Measurements from ENCODE around the gene CTXND2. TPM values are rescaled to one million over a fixed set of nuclear protein-coding genes. Genes with fewer than 3 reads are reported as not detected.

Gene CTXND2
- total and polyA plus RNA-seq, 2 of the 13 experiments (the other 11 are each of a cell fraction or from before 2014, with no cell fraction given): not detected

- TF ChIP-seq AFF4 (CRISPR knock-in tag; IDR thresholded peaks at IDR 0.05): 0 out of 2 replicates have a peak, but pooled peaks have one; percentile 51
- no peak for TF ChIP-seq ZNF557 (CRISPR knock-in tag; IDR thresholded peaks at IDR 0.05)
- TF ChIP-seq SP4 (CRISPR knock-in tag; IDR thresholded peaks at IDR 0.05): peak; percentile 51; the same call in 1 of the 2 replicates
- TF ChIP-seq KLF13 (CRISPR knock-in tag; IDR thresholded peaks at IDR 0.05): no peak
- TF ChIP-seq GMEB2 (CRISPR knock-in tag; IDR thresholded peaks at IDR 0.05; ENCODE audit: low read depth): peak; percentile 33; the same call in 1 of the 2 replicates
- TF ChIP-seq ATF4 (CRISPR knock-in tag; IDR thresholded peaks at IDR 0.05): peak in 1 of 2 experiments; percentile 51; a peak in 1 of 4 replicates
- no peak for TF ChIP-seq CREBL2 (CRISPR knock-in tag; IDR thresholded peaks at IDR 0.05; ENCODE audit: borderline replicate concordance)
- TF ChIP-seq TBX2 (CRISPR knock-in tag; IDR thresholded peaks at IDR 0.05; ENCODE audit: borderline replicate concordance): peak; percentile 77
- TF ChIP-seq NBN (conservative IDR thresholded peaks at IDR 0.05): no peak
- TF ChIP-seq ZNF75D (CRISPR knock-in tag; IDR thresholded peaks at IDR 0.05; ENCODE audit: borderline replicate concordance): no peak
- peak; percentile 72; the same call in 1 of the 2 replicates for TF ChIP-seq MIXL1 (CRISPR knock-in tag; IDR thresholded peaks at IDR 0.05)
- no peak for TF ChIP-seq HNRNPH1 (optimal IDR thresholded peaks at IDR 0.05; ENCODE audit: low read depth, low read length)
- 0 out of 2 replicates have a peak, but pooled peaks have one; percentile 39 for TF ChIP-seq TAF1 (CRISPR knock-in tag; IDR thresholded peaks at IDR 0.05)
- peak; percentile 90 for TF ChIP-seq ELF3 (CRISPR knock-in tag; IDR thresholded peaks at IDR 0.05)
- 0 out of 2 replicates have a peak, but pooled peaks have one; percentile 25 for TF ChIP-seq TGIF2 (CRISPR knock-in tag; IDR thresholded peaks at IDR 0.05)
- peak; percentile 61; the same call in 1 of the 2 replicates for TF ChIP-seq ZFP91 (CRISPR knock-in tag; IDR thresholded peaks at IDR 0.05; ENCODE audit: borderline replicate concordance)
- peak; percentile 37 for TF ChIP-seq FOXA3 (CRISPR knock-in tag; IDR thresholded peaks at IDR 0.05)
- TF ChIP-seq FOXC1 (CRISPR knock-in tag; IDR thresholded peaks at IDR 0.05; ENCODE audit: borderline replicate concordance): peak; percentile 73; the same call in 1 of the 2 replicates
- peak; percentile 67; the same call in 1 of the 2 replicates for TF ChIP-seq MLX (CRISPR knock-in tag; IDR thresholded peaks at IDR 0.05)
These were observed 39.3 kb downstream of the CTXND2 start, which contains the start of gene SETDB1 (continued) for GRCh38 chr1:150926097-150926741.
